ENCODE data around the gene TACSTD2.

DNA sequence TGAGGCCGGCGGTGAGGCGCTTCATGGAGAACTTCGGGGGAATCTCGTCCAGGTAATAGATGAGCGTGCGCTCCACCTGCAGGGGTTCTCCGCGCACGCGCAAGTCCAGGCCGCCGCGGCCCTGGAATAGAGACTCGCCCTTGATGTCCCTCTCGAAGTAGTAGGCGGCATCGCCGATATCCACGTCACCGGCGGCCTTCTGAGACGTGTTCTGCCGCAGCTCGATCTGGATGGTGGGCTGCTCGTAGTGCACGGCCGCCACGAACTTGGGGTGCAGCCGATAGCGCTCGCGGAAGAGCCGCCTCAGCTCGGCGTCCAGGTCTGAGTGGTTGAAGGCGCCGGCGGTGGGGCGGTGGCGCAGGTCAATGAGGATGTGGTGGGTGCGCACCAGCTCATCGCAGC, 726 bp downstream of the TACSTD2 start:
- no peak for TF ChIP-seq CTCF (IDR thresholded peaks at IDR 0.05)
- no peak for TF ChIP-seq EZH2 (IDR thresholded peaks at IDR 0.05; ENCODE audit: borderline replicate concordance, insufficient read depth, low read depth, low read length, poor library complexity, severe bottlenecking)
